Peyer's patch (tissue), 4 donors: ENCODE data around the gene GTF2H2C.

Experiments used
- POLR2A ChIP-seq, 2 donors: fragments of 450-650 bp; IDR thresholded peaks; one replicate each; pipeline ENCODE4 v1.5.1; 2017; ENCODE audit warnings: antibody characterized with exemption in 2 of 2, mild to moderate bottlenecking in 2 of 2, moderate library complexity in 2 of 2
- TF ChIP-seq, protein P1 (sequence below), 6 experiments: fragments of 450-650 bp in 4 of 6; fragments of 200-600 bp in 2 of 6; sonication (generic) in 1 of 6; IDR thresholded peaks; one replicate each; pipeline ENCODE4 v1.5.1; 2017 to 2019; ENCODE audit warnings: antibody characterized with exemption in 6 of 6, mild to moderate bottlenecking in 3 of 6, moderate library complexity in 1 of 6

- TF ChIP-seq, protein P1, sequence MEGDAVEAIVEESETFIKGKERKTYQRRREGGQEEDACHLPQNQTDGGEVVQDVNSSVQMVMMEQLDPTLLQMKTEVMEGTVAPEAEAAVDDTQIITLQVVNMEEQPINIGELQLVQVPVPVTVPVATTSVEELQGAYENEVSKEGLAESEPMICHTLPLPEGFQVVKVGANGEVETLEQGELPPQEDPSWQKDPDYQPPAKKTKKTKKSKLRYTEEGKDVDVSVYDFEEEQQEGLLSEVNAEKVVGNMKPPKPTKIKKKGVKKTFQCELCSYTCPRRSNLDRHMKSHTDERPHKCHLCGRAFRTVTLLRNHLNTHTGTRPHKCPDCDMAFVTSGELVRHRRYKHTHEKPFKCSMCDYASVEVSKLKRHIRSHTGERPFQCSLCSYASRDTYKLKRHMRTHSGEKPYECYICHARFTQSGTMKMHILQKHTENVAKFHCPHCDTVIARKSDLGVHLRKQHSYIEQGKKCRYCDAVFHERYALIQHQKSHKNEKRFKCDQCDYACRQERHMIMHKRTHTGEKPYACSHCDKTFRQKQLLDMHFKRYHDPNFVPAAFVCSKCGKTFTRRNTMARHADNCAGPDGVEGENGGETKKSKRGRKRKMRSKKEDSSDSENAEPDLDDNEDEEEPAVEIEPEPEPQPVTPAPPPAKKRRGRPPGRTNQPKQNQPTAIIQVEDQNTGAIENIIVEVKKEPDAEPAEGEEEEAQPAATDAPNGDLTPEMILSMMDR (IDR thresholded peaks at IDR 0.05), result no peak
- no peak for TF ChIP-seq POLR2A (IDR thresholded peaks at IDR 0.05)
Measured at GRCh38 chr5:69528035-69528434, 32.0 kb upstream of the GTF2H2C start.
